ENCODE data around the gene RTL10. TPM values are rescaled to one million over a fixed set of nuclear protein-coding genes. Genes with fewer than 3 reads are reported as not detected.
A peak's percentile ranks its signal among the peaks of the same experiment; 100 is the strongest.

The RTL10 gene
- total and polyA plus RNA-seq, 2 of the 13 experiments (the other 11 are each of a cell fraction or from before 2014, with no cell fraction given) = 14.1 to 15.8 TPM

DNA sequence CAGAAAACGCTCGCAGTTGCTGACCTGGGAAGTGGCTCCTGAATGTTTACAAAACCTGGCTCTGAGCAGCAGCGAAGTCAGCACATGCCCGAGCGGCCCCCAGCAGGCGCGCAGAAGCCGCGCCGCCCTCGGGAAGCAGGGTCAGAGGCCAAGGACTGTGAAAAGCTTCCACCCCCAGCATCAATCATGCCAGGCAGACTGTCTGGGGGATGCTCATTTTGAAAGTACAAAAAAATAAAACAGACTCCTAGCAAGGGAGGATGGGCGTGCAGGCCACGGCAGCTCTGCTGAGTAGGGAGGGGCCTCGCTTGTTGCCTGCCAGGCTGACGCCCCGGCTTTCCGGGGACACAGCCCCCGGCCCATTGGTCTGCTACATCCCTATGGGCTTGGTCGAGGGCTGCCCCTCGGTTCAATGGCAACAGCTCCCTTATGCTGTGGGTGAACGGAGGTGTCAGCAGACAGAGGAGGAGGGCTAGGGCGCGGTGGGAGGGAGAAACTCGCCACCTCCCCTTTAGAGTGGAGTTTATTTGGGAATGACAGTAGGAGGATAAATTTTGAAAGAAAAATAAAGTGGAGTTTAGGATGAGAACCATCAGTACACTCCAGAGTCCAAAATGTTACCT is 37.7 kb upstream of the RTL10 start (continued):
- TF ChIP-seq CREM (IDR thresholded peaks at IDR 0.05) (no peak; the same call in 1 of the 2 replicates), CREM (CRISPR knock-in tag; IDR thresholded peaks at IDR 0.05) (no peak), KLF12 (CRISPR knock-in tag; IDR thresholded peaks at IDR 0.05; ENCODE audit: borderline replicate concordance) (0 out of 2 replicates have a peak, but pooled peaks have one; percentile 37), NFKB2 (CRISPR knock-in tag; IDR thresholded peaks at IDR 0.05; ENCODE audit: borderline replicate concordance) (peak; percentile 100), GABPA (IDR thresholded peaks at IDR 0.05; ENCODE audit: low read depth, low read length) (no peak), GABPA (CRISPR knock-in tag; IDR thresholded peaks at IDR 0.05; ENCODE audit: low read depth) (peak; percentile 36; the same call in 1 of the 2 replicates), ZFAT (CRISPR knock-in tag; conservative IDR thresholded peaks at IDR 0.05) (peak; percentile 79; the same call in 1 of the 2 replicates), KAT2B (IDR thresholded peaks at IDR 0.05; ENCODE audit: borderline replicate concordance, low read depth, low read length) (no peak), ZFP37 (CRISPR knock-in tag; IDR thresholded peaks at IDR 0.05; ENCODE audit: borderline replicate concordance) (peak; percentile 99), PITX1 (CRISPR knock-in tag; IDR thresholded peaks at IDR 0.05) (peak; percentile 78), ZNF451 (CRISPR knock-in tag; IDR thresholded peaks at IDR 0.05) (peak; percentile 94), ZNF263 (CRISPR knock-in tag; IDR thresholded peaks at IDR 0.05) (peak; percentile 80), ZNF550 (CRISPR knock-in tag; IDR thresholded peaks at IDR 0.05; ENCODE audit: borderline replicate concordance) (no peak), ZNF235 (CRISPR knock-in tag; IDR thresholded peaks at IDR 0.05; ENCODE audit: borderline replicate concordance) (peak; percentile 94; the same call in 1 of the 2 replicates), ZNF598 (CRISPR knock-in tag; IDR thresholded peaks at IDR 0.05; ENCODE audit: borderline replicate concordance) (peak; percentile 88; the same call in 1 of the 2 replicates), RFX1 (IDR thresholded peaks at IDR 0.05) (no peak), ZNF282 (IDR thresholded peaks at IDR 0.05; ENCODE audit: partially characterized antibody) (no peak), ZNF747 (CRISPR knock-in tag; IDR thresholded peaks at IDR 0.05; ENCODE audit: borderline replicate concordance) (peak; percentile 96)
- TF ChIP-seq, protein P1, sequence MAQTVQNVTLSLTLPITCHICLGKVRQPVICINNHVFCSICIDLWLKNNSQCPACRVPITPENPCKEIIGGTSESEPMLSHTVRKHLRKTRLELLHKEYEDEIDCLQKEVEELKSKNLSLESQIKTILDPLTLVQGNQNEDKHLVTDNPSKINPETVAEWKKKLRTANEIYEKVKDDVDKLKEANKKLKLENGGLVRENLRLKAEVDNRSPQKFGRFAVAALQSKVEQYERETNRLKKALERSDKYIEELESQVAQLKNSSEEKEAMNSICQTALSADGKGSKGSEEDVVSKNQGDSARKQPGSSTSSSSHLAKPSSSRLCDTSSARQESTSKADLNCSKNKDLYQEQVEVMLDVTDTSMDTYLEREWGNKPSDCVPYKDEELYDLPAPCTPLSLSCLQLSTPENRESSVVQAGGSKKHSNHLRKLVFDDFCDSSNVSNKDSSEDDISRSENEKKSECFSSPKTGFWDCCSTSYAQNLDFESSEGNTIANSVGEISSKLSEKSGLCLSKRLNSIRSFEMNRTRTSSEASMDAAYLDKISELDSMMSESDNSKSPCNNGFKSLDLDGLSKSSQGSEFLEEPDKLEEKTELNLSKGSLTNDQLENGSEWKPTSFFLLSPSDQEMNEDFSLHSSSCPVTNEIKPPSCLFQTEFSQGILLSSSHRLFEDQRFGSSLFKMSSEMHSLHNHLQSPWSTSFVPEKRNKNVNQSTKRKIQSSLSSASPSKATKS (CRISPR knock-in tag; IDR thresholded peaks at IDR 0.05) = no peak
- TF ChIP-seq, protein P2, sequence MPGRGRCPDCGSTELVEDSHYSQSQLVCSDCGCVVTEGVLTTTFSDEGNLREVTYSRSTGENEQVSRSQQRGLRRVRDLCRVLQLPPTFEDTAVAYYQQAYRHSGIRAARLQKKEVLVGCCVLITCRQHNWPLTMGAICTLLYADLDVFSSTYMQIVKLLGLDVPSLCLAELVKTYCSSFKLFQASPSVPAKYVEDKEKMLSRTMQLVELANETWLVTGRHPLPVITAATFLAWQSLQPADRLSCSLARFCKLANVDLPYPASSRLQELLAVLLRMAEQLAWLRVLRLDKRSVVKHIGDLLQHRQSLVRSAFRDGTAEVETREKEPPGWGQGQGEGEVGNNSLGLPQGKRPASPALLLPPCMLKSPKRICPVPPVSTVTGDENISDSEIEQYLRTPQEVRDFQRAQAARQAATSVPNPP (CRISPR knock-in tag; IDR thresholded peaks at IDR 0.05) = peak; percentile 97
- TF ChIP-seq, protein P3, sequence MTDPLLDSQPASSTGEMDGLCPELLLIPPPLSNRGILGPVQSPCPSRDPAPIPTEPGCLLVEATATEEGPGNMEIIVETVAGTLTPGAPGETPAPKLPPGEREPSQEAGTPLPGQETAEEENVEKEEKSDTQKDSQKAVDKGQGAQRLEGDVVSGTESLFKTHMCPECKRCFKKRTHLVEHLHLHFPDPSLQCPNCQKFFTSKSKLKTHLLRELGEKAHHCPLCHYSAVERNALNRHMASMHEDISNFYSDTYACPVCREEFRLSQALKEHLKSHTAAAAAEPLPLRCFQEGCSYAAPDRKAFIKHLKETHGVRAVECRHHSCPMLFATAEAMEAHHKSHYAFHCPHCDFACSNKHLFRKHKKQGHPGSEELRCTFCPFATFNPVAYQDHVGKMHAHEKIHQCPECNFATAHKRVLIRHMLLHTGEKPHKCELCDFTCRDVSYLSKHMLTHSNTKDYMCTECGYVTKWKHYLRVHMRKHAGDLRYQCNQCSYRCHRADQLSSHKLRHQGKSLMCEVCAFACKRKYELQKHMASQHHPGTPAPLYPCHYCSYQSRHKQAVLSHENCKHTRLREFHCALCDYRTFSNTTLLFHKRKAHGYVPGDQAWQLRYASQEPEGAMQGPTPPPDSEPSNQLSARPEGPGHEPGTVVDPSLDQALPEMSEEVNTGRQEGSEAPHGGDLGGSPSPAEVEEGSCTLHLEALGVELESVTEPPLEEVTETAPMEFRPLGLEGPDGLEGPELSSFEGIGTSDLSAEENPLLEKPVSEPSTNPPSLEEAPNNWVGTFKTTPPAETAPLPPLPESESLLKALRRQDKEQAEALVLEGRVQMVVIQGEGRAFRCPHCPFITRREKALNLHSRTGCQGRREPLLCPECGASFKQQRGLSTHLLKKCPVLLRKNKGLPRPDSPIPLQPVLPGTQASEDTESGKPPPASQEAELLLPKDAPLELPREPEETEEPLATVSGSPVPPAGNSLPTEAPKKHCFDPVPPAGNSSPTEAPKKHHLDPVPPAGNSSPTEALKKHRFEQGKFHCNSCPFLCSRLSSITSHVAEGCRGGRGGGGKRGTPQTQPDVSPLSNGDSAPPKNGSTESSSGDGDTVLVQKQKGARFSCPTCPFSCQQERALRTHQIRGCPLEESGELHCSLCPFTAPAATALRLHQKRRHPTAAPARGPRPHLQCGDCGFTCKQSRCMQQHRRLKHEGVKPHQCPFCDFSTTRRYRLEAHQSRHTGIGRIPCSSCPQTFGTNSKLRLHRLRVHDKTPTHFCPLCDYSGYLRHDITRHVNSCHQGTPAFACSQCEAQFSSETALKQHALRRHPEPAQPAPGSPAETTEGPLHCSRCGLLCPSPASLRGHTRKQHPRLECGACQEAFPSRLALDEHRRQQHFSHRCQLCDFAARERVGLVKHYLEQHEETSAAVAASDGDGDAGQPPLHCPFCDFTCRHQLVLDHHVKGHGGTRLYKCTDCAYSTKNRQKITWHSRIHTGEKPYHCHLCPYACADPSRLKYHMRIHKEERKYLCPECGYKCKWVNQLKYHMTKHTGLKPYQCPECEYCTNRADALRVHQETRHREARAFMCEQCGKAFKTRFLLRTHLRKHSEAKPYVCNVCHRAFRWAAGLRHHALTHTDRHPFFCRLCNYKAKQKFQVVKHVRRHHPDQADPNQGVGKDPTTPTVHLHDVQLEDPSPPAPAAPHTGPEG (CRISPR knock-in tag; IDR thresholded peaks at IDR 0.05) = peak; percentile 89; the same call in 1 of the 2 replicates
- TF ChIP-seq, protein P4, sequence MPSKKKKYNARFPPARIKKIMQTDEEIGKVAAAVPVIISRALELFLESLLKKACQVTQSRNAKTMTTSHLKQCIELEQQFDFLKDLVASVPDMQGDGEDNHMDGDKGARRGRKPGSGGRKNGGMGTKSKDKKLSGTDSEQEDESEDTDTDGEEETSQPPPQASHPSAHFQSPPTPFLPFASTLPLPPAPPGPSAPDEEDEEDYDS (CRISPR knock-in tag; IDR thresholded peaks at IDR 0.05) = peak; percentile 53; the same call in 1 of the 2 replicates

Data from HepG2 (cell line).